H9 (cell line): ENCODE measurements around the gene DIAPH2. TPM values are rescaled to one million over a fixed set of nuclear protein-coding genes. Genes with fewer than 3 reads are reported as not detected.

Source experiments
- DNase-seq: peaks from one replicate; pipeline ENCODE4 v3.0.0-alpha.2; 2017
- H2AFZ ChIP-seq: one replicate; pipeline ENCODE4 v1.6.1; 2013; ENCODE audit warnings: mild to moderate bottlenecking, low read length, control low read depth, moderate library complexity
- H2AK5ac ChIP-seq: 2 replicates; pipeline ENCODE4 v1.6.1; 2013; ENCODE audit warnings: low read length, control low read depth, mixed read lengths; ENCODE audit not compliant: insufficient read length
- H2BK120ac ChIP-seq: one replicate; pipeline ENCODE4 v1.6.1; 2013; ENCODE audit warnings: low read depth, mild to moderate bottlenecking, low read length, control low read depth, inconsistent platforms; ENCODE audit not compliant: poor library complexity, severe bottlenecking
- H2BK12ac ChIP-seq: 2 replicates; pipeline ENCODE4 v1.6.1; 2013; ENCODE audit warnings: low read length, control low read depth, mixed read lengths, low read depth; ENCODE audit not compliant: insufficient read length
- H2BK15ac ChIP-seq: 2 replicates; pipeline ENCODE4 v1.6.1; 2013; ENCODE audit warnings: low read depth, low read length, control low read depth
- H2BK20ac ChIP-seq: one replicate; pipeline ENCODE4 v1.6.1; 2013; ENCODE audit warnings: low read depth, mild to moderate bottlenecking, low read length, control low read depth, inconsistent platforms; ENCODE audit not compliant: poor library complexity, severe bottlenecking
- H2BK5ac ChIP-seq: 2 replicates; pipeline ENCODE4 v1.6.1; 2013; ENCODE audit warnings: low read length, control low read depth, mixed read lengths; ENCODE audit not compliant: insufficient read length
- H3K14ac ChIP-seq: 2 replicates; pipeline ENCODE4 v1.6.1; 2013; ENCODE audit warnings: low read length, control low read depth; ENCODE audit not compliant: insufficient read depth
- H3K18ac ChIP-seq: 2 replicates; pipeline ENCODE4 v1.6.1; 2013; ENCODE audit warnings: low read depth, mild to moderate bottlenecking, mixed read lengths, low read length, control low read depth; ENCODE audit not compliant: insufficient read length
- H3K23ac ChIP-seq: 2 replicates; pipeline ENCODE4 v1.6.1; 2013; ENCODE audit warnings: low read length, control low read depth, mixed read lengths, low read depth; ENCODE audit not compliant: insufficient read length
- H3K23me2 ChIP-seq: 2 replicates; pipeline ENCODE4 v1.6.1; 2013; ENCODE audit warnings: low read depth, mild to moderate bottlenecking, mixed read lengths, low read length, control low read depth; ENCODE audit not compliant: insufficient read length, poor library complexity, severe bottlenecking
- H3K27ac ChIP-seq: 2 replicates; pipeline ENCODE4 v1.5.1; 2013; ENCODE audit warnings: low read length, control low read depth, mixed read lengths, low read depth; ENCODE audit not compliant: insufficient read length
- H3K27me3 ChIP-seq: 2 replicates; pipeline ENCODE4 v1.6.1; 2013; ENCODE audit warnings: low read length, control low read depth, inconsistent platforms; ENCODE audit not compliant: insufficient read depth
- H3K4ac ChIP-seq: 2 replicates; pipeline ENCODE4 v1.6.1; 2013; ENCODE audit warnings: low read depth, mild to moderate bottlenecking, control low read depth, inconsistent platforms, low read length, moderate library complexity
- H3K4me1 ChIP-seq: 2 replicates; pipeline ENCODE4 v1.6.1; 2013; ENCODE audit warnings: low read length, control low read depth, inconsistent platforms; ENCODE audit not compliant: insufficient read depth
- H3K4me2 ChIP-seq: 2 replicates; pipeline ENCODE4 v1.6.1; 2013; ENCODE audit warnings: low read length, control low read depth, mixed read lengths; ENCODE audit not compliant: insufficient read length, insufficient read depth
- H3K56ac ChIP-seq: 2 replicates; pipeline ENCODE4 v1.6.1; 2013; ENCODE audit warnings: low read depth, mild to moderate bottlenecking, mixed read lengths, low read length, control low read depth; ENCODE audit not compliant: insufficient read length
- H3K79me1 ChIP-seq: 2 replicates; pipeline ENCODE4 v1.6.1; 2013; ENCODE audit warnings: low read depth, mild to moderate bottlenecking, moderate library complexity, low read length, control low read depth, inconsistent platforms; ENCODE audit not compliant: insufficient read depth, poor library complexity, severe bottlenecking
- H3K79me2 ChIP-seq: 2 replicates; pipeline ENCODE4 v1.6.1; 2013; ENCODE audit warnings: low read length, control low read depth, inconsistent platforms; ENCODE audit not compliant: insufficient read depth
- H3K9ac ChIP-seq: 2 replicates; pipeline ENCODE4 v1.6.1; 2013; ENCODE audit warnings: low read length, control low read depth, mixed read lengths; ENCODE audit not compliant: insufficient read length; ENCODE audit errors: extremely low read depth
- H3K9me3 ChIP-seq: one replicate; pipeline ENCODE4 v1.6.1; 2013; ENCODE audit warnings: low read depth, low read length, inconsistent platforms; ENCODE audit not compliant: control insufficient read depth
- H3T11ph ChIP-seq: one replicate; pipeline ENCODE4 v1.6.1; 2013; ENCODE audit warnings: mild to moderate bottlenecking, low read length, control low read depth, inconsistent platforms
- H4K20me1 ChIP-seq: one replicate; pipeline ENCODE4 v1.6.1; 2013; ENCODE audit not compliant: control insufficient read depth, insufficient read length, insufficient read depth
- H4K5ac ChIP-seq: 2 replicates; pipeline ENCODE4 v1.6.1; 2013; ENCODE audit warnings: low read depth, mild to moderate bottlenecking, mixed read lengths, low read length, control low read depth; ENCODE audit not compliant: insufficient read length
- H4K8ac ChIP-seq: replicated peaks from 2 replicates; pipeline ENCODE4 v1.6.1; 2013; ENCODE audit warnings: low read length, control low read depth, mixed read lengths, low read depth; ENCODE audit not compliant: insufficient read length
- H4K91ac ChIP-seq: 2 replicates; pipeline ENCODE4 v1.6.1; 2013; ENCODE audit warnings: low read depth, mild to moderate bottlenecking, moderate library complexity, mixed read lengths, low read length, control low read depth; ENCODE audit not compliant: insufficient read length
- H3K27ac Mint-ChIP-seq, 3 experiments: 2 replicates in 2 of 3; 3 replicates in 1 of 3; pipeline ENCODE4 v1.8.0; 2020 to 2021; ENCODE audit warnings: mixed read lengths in 3 of 3, mild to moderate bottlenecking in 1 of 3, moderate library complexity in 1 of 3
- H3K27me3 Mint-ChIP-seq: 2 replicates; pipeline ENCODE4 v1.8.0; 2021; ENCODE audit warnings: low read depth, mild to moderate bottlenecking, moderate library complexity, mixed read lengths
- H3K36me3 Mint-ChIP-seq, 3 experiments: 2 replicates in 2 of 3; 3 replicates in 1 of 3; pipeline ENCODE4 v1.8.0; 2020 to 2021; ENCODE audit warnings: low read depth in 3 of 3, mixed read lengths in 3 of 3; ENCODE audit not compliant: insufficient read depth in 1 of 3
- H3K4me1 Mint-ChIP-seq, 2 experiments: 2 replicates each; pipeline ENCODE4 v1.8.0; 2020; ENCODE audit warnings: mixed read lengths in 2 of 2
- H3K4me3 Mint-ChIP-seq, 2 experiments: 2 replicates in 1 of 2; 3 replicates in 1 of 2; pipeline ENCODE4 v1.8.0; 2020 to 2021; ENCODE audit warnings: mild to moderate bottlenecking in 2 of 2, mixed read lengths in 2 of 2, moderate library complexity in 1 of 2
- H3K9me3 Mint-ChIP-seq, 2 experiments: 2 replicates in 1 of 2; 3 replicates in 1 of 2; pipeline ENCODE4 v1.8.0; 2020; ENCODE audit warnings: mild to moderate bottlenecking in 2 of 2, mixed read lengths in 2 of 2, moderate library complexity in 1 of 2
- WGBS: extraction: QIAGEN DNeasy Blood & Tissue Kit; methylation state at CpG from one replicate; pipeline ENCODE4 v1.1.7; 2013; ENCODE audit warnings: missing lambda C conversion rate, low lambda C conversion rate, mixed read lengths; ENCODE audit not compliant: insufficient read length; ENCODE audit errors: extremely low coverage; 5-methylcytosine and 5-hydroxymethylcytosine counted together
- total RNA-seq: library from RNA; stranded (reverse); gene quantifications from 2 replicates; pipeline ENCODE4 v1.2.1, GENCODE V29; 2021
- TF ChIP-seq, protein P1 (sequence below): fragments of 200-600 bp; sonication (generic); conservative IDR thresholded peaks from 3 replicates; pipeline ENCODE4 v1.8.0; 2021; ENCODE audit warnings: antibody characterized with exemption, mild to moderate bottlenecking

Gene DIAPH2
- total RNA-seq, 1 experiment from 2014 or later: 45.4 TPM

DNA sequence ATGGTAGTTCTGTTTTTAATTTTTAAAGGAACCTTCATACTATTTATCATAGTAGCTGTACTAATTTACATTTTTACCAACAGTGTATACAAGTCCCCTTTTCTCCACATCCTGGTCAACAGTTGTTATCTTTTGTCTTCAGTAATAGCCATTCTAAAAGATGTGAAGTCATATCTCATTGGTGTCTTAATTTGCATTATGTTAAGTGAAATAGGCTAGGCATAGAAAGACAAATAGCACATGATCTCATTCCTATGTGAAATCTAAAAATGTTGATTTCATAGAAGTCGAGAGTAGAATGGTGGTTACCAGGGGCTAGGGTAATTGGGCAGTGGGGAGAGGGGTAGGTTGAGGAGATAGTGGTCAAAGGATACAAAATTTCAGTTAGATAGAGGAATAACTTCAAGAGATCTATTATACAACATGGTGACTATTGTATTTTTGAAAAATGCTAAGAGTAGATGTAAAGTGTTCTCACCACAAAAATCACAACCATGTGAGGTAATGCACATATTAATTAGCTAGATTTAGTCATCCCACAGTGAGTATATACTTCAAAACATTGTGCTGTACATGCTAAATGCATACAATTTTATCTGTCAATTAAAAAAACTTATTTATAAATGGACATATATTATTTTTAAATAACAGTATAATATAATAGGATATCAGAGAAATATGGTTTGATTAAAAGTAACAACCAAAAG lies 58.9 kb downstream of the DIAPH2 start:
- no peaks in the 10 kb centered on the region for H3K4me1 ChIP-seq
- no peaks in the 10 kb centered on the region for H3K79me2 ChIP-seq
- H3T11ph ChIP-seq: no peak overlapping the region
- H3K27ac ChIP-seq: no peak overlapping the region
- Mint-ChIP-seq H3K9me3 (no peaks in the 10 kb centered on the region), H3K27me3 (no peaks in the 10 kb centered on the region), H3K4me3 (no peak overlapping the region), H3K27ac (no peak overlapping the region), H3K4me1 (no peaks in the 10 kb centered on the region), H3K36me3 (no peaks in the 10 kb centered on the region; a peak in 1 of 7 replicates)
- no peak overlapping the region for H2BK5ac ChIP-seq
- no peak overlapping the region for H3K14ac ChIP-seq
- DNase-seq: no peak
- no peak overlapping the region for H2AK5ac ChIP-seq
- H4K8ac ChIP-seq: no peak overlapping the region
- H4K91ac ChIP-seq: no peak overlapping the region
- no peak overlapping the region for H2AFZ ChIP-seq
- H3K79me1 ChIP-seq: no peaks in the 10 kb centered on the region
- TF ChIP-seq, protein P1, sequence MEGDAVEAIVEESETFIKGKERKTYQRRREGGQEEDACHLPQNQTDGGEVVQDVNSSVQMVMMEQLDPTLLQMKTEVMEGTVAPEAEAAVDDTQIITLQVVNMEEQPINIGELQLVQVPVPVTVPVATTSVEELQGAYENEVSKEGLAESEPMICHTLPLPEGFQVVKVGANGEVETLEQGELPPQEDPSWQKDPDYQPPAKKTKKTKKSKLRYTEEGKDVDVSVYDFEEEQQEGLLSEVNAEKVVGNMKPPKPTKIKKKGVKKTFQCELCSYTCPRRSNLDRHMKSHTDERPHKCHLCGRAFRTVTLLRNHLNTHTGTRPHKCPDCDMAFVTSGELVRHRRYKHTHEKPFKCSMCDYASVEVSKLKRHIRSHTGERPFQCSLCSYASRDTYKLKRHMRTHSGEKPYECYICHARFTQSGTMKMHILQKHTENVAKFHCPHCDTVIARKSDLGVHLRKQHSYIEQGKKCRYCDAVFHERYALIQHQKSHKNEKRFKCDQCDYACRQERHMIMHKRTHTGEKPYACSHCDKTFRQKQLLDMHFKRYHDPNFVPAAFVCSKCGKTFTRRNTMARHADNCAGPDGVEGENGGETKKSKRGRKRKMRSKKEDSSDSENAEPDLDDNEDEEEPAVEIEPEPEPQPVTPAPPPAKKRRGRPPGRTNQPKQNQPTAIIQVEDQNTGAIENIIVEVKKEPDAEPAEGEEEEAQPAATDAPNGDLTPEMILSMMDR: no peak
- H3K23me2 ChIP-seq: no peaks in the 10 kb centered on the region
- no peak overlapping the region for H3K4me2 ChIP-seq
- H2BK20ac ChIP-seq: no peak overlapping the region
- H3K27me3 ChIP-seq: no peaks in the 10 kb centered on the region
- H3K18ac ChIP-seq: no peak overlapping the region
- no peak overlapping the region for H2BK120ac ChIP-seq
- WGBS: no CpG with 5 or more reads among the region's 1 CpG
- no peak overlapping the region for H3K4ac ChIP-seq
- no peak overlapping the region for H4K5ac ChIP-seq
- no peaks in the 10 kb centered on the region for H4K20me1 ChIP-seq
- H3K56ac ChIP-seq: no peak overlapping the region
- H3K9ac ChIP-seq: no peak overlapping the region
- H2BK15ac ChIP-seq: no peak overlapping the region
- H3K9me3 ChIP-seq: no peaks in the 10 kb centered on the region
- H3K23ac ChIP-seq: no peak overlapping the region
- no peak overlapping the region for H2BK12ac ChIP-seq
